CD4-positive, alpha-beta memory T cell (primary cell): Measurements from ENCODE around the gene HSD17B2. TPM values are rescaled to one million over a fixed set of nuclear protein-coding genes. Genes with fewer than 3 reads are reported as not detected.

Experiments
- CTCF ChIA-PET: fragments of 350-600 bp; sonication (Branson Sonifier 250); formaldehyde crosslinking; loops from one replicate; lab custom pipeline; 2021; ENCODE audit warnings: inconsistent platforms; ENCODE audit not compliant: partially characterized antibody; lab: Charles Lee
- POLR2A ChIA-PET: fragments of 350-600 bp; sonication (Branson Sonifier 250); formaldehyde crosslinking; loops from one replicate; lab custom pipeline; 2021; ENCODE audit not compliant: partially characterized antibody; lab: Charles Lee
- DNase-seq, 5 donors: peaks; one replicate each; pipeline versions ENCODE4 v3.0.0 to v3.0.0-alpha.2; 2020 to 2022; ENCODE audit warnings: mixed read lengths in 1 of 5
- H3K27ac ChIP-seq: one replicate; pipeline ENCODE4 v1.7.0; 2013; ENCODE audit warnings: low read depth, low read length
- H3K27me3 ChIP-seq: 2 replicates; pipeline ENCODE4 v1.7.0; 2013; ENCODE audit warnings: mild to moderate bottlenecking, low read length, moderate library complexity; ENCODE audit not compliant: insufficient read depth
- H3K36me3 ChIP-seq: 2 replicates; pipeline ENCODE4 v1.7.0; 2013; ENCODE audit warnings: mild to moderate bottlenecking, low read length, moderate library complexity; ENCODE audit not compliant: insufficient read depth
- H3K4me1 ChIP-seq: 2 replicates; pipeline ENCODE4 v1.7.0; 2013; ENCODE audit warnings: mild to moderate bottlenecking, low read length, moderate library complexity; ENCODE audit not compliant: insufficient read depth
- H3K4me3 ChIP-seq, 2 donors: one replicate each; pipeline ENCODE4 v1.7.0; 2013; ENCODE audit warnings: low read length in 2 of 2, mild to moderate bottlenecking in 1 of 2
- H3K9me3 ChIP-seq, 2 donors: one replicate each; pipeline ENCODE4 v1.7.0; 2013; ENCODE audit warnings: low read length in 2 of 2, control low read depth in 1 of 2; ENCODE audit not compliant: control insufficient read depth in 1 of 2
- H3K27ac Mint-ChIP-seq, 7 donors: one replicate each; pipeline ENCODE4 v1.8.0; 2020 to 2021; ENCODE audit warnings: mixed read lengths in 7 of 7, mild to moderate bottlenecking in 6 of 7, inconsistent platforms in 3 of 7, moderate library complexity in 3 of 7
- H3K27me3 Mint-ChIP-seq, 2 donors: one replicate each; pipeline ENCODE4 v1.8.0; 2020 to 2021; ENCODE audit warnings: mixed read lengths in 2 of 2
- H3K36me3 Mint-ChIP-seq, 2 donors: one replicate each; pipeline ENCODE4 v1.8.0; 2020 to 2021; ENCODE audit warnings: mixed read lengths in 2 of 2, inconsistent platforms in 1 of 2, mild to moderate bottlenecking in 1 of 2
- H3K4me1 Mint-ChIP-seq, 4 donors: one replicate each; pipeline ENCODE4 v1.8.0; 2020 to 2021; ENCODE audit warnings: mixed read lengths in 4 of 4, mild to moderate bottlenecking in 1 of 4
- H3K4me3 Mint-ChIP-seq, 8 donors: one replicate each; pipeline ENCODE4 v1.8.0; 2020 to 2021; ENCODE audit warnings: mixed read lengths in 8 of 8, mild to moderate bottlenecking in 7 of 8, moderate library complexity in 6 of 8, inconsistent platforms in 3 of 8
- H3K9me3 Mint-ChIP-seq, 8 donors: one replicate each; pipeline ENCODE4 v1.8.0; 2020 to 2021; ENCODE audit warnings: mixed read lengths in 8 of 8, mild to moderate bottlenecking in 5 of 8, inconsistent platforms in 3 of 8, moderate library complexity in 1 of 8
- intact Hi-C: fragments of 100-400 bp; cut with micrococcal nuclease; formaldehyde crosslinking; loops from one replicate; pipeline ENCODE4 v1.15.1; 2023
- polyA plus RNA-seq, 2 donors: library from polyadenylated mRNA; unstranded; fragments of 300-500 nt; fragmentation: Illumina TruSeq; gene quantifications; one replicate each; pipeline ENCODE4 v1.2.3, GENCODE V29; 2021
- total RNA-seq, 2 experiments: library from RNA; stranded (reverse); gene quantifications; one replicate each; pipeline ENCODE4 v1.2.3, GENCODE V29; 2021

The HSD17B2 gene
- total and polyA plus RNA-seq, 4 experiments from 2014 or later: not detected

DNA sequence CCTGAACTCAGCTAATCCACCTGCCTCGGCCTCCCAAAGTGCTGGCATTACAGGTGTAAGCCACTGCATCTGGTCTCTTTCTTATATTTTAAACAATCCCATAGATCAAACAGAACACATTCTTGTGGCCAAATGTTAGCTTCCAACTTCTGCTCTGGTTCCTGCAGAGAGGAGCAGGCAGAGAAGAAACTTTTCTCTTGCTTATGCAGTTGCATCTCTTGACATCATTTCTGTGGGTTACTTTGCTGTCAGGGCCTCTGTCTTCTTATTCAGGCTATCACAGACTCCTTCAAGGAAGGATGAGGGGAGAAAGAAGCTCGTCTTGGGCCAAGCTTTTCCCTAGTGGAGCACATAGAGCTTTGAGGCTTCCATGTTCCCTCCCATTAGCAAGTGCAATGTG lies 7.8 kb downstream of the HSD17B2 start:
- H3K4me1 Mint-ChIP-seq: no peaks in the 10 kb centered on the region
- CTCF ChIA-PET: interaction anchor here (0.7 kb wide), 1 partner anchor 109 kb away, joined by 4 read pairs; no protein-coding TSS in a partner anchor

DNA sequence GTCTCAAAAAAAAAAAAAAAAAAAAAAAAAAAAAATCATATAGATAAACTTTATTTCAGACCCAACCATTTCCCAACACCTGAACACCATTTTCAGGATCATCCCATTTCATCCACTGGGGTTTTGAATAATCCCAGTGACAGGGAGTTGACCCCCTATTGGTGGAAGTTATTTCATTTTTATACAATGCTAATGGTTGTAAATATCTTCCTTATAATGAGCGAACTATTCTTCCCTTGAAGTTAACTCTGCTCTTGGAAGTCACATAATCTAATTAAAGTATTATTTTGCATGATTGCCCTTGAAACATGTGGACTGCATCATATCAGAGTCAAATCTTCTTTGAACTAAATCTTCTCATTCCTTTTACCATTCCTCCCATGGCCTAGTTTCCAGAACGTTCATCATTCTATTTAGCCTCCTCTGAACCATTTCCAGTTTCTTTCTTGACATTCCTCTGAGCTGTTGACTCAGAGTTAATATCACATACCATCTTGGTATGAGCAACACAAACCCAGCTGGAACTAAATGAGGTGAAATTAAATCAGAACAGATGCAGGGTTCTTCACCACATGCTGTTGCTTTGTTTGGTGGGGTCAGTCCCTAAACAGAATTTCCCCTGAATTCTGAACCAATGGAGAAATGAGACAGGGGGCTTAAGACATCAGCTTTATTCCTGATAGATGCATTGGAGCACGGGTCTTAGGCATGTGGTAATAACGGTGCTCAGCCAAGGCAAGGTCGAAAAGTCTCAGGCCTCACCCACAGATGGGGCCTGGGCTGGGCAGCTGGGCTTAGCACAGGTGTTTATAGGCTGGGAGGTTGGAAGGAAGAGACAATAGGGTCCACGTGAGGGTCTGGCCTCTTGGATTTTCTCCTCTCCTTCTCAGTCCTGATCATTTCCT lies 8.9 kb downstream of the HSD17B2 start:
- H3K27me3 ChIP-seq: no peaks in the 10 kb centered on the region
- H3K4me3 Mint-ChIP-seq: no peak overlapping the region
- no peak overlapping the region for H3K27ac Mint-ChIP-seq
- DNase-seq: no peak
- H3K9me3 Mint-ChIP-seq: no peaks in the 10 kb centered on the region
- POLR2A ChIA-PET: no interaction called here
- H3K27ac ChIP-seq: no peak overlapping the region
- no peaks in the 10 kb centered on the region for H3K4me1 Mint-ChIP-seq
- peaks cover 5 to 14% of the 10 kb centered on the region in 2 donors for H3K27me3 Mint-ChIP-seq
- no peak overlapping the region for H3K4me3 ChIP-seq
- H3K4me1 ChIP-seq: no peaks in the 10 kb centered on the region
- H3K36me3 Mint-ChIP-seq: no peaks in the 10 kb centered on the region
- intact Hi-C loops: no loop called here
- H3K36me3 ChIP-seq: no peaks in the 10 kb centered on the region
- no peaks in the 10 kb centered on the region for H3K9me3 ChIP-seq
- CTCF ChIA-PET: interaction anchor here (0.7 kb wide), 1 partner anchor 110 kb away, joined by 4 read pairs; no protein-coding TSS in a partner anchor

More for the DNA sequence above, 7.8 kb downstream of the HSD17B2 start:
- POLR2A ChIA-PET: no interaction called here
- Mint-ChIP-seq H3K27me3 (peaks cover 11 to 16% of the 10 kb centered on the region in 2 donors), H3K27ac (no peak overlapping the region), H3K36me3 (no peaks in the 10 kb centered on the region), H3K9me3 (no peaks in the 10 kb centered on the region), H3K4me3 (no peak overlapping the region)
- H3K27ac ChIP-seq: no peak overlapping the region
- H3K9me3 ChIP-seq: no peaks in the 10 kb centered on the region
- H3K4me3 ChIP-seq: no peak overlapping the region
- H3K27me3 ChIP-seq: no peaks in the 10 kb centered on the region
- intact Hi-C loops: no loop called here
- DNase-seq: no peak
- no peaks in the 10 kb centered on the region for H3K36me3 ChIP-seq
- H3K4me1 ChIP-seq: no peaks in the 10 kb centered on the region

DNA sequence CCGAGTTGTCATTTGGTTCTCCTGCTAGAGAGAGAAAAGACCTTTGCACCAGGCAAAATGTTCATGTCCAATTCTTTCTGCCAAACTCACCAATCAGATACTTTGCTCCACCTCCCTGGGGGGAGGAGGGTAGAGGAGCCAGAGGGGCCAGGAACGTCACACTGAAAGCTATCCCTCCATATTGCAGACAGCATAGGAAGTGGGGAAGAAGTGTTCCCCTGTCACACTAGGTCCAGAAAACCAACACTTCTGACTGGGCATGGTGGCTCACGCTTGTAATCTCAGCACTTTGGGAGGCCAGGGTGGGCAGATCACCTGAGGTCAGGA lies 9.5 kb downstream of the HSD17B2 start:
- no peak overlapping the region for H3K4me3 ChIP-seq
- H3K36me3 ChIP-seq: no peaks in the 10 kb centered on the region
- Mint-ChIP-seq H3K4me1 (no peaks in the 10 kb centered on the region), H3K4me3 (no peak overlapping the region), H3K27me3 (peaks cover 4 to 12% of the 10 kb centered on the region in 2 donors), H3K9me3 (no peaks in the 10 kb centered on the region), H3K36me3 (no peaks in the 10 kb centered on the region), H3K27ac (no peak overlapping the region)
- H3K27ac ChIP-seq: no peak overlapping the region
- intact Hi-C loops: no loop called here
- ChIA-PET POLR2A (no interaction called here), CTCF (no interaction called here)
- no peaks in the 10 kb centered on the region for H3K9me3 ChIP-seq
- no peaks in the 10 kb centered on the region for H3K27me3 ChIP-seq
- H3K4me1 ChIP-seq: no peaks in the 10 kb centered on the region
- DNase-seq: no peak

DNA sequence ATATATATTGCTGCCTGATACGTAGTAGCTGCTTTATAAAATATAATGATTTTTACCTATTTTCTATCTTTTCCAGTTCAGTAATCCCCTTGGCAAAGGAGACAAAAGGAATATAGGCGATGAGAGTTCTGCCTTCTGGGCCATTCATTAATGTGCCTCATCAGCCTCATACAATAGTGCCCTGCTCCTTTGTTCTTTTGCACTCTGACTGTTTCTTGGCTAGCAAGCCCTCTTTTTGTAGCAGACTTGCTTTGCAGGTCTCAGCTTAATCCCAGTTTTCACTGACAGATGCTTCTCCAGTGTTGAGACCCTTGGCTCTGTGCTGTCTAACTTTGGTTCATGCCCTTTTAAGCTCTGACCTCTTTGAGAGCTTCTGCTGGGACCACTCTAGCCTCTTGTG lies 10.4 kb downstream of the HSD17B2 start:
- POLR2A ChIA-PET: no interaction called here
- intact Hi-C loops: no loop called here
- Histone ChIP-seq H3K27ac (no peak overlapping the region), H3K9me3 (no peaks in the 10 kb centered on the region), H3K27me3 (no peaks in the 10 kb centered on the region), H3K4me3 (no peak overlapping the region), H3K4me1 (no peaks in the 10 kb centered on the region), H3K36me3 (no peaks in the 10 kb centered on the region)
- CTCF ChIA-PET: interaction anchor here (0.7 kb wide), 1 partner anchor 164 kb away, joined by 5 read pairs; no protein-coding TSS in a partner anchor
- Mint-ChIP-seq H3K27me3 (peaks cover 6 to 12% of the 10 kb centered on the region in 2 donors), H3K27ac (peak overlapping the region in 1 of 7 donors; percentile 31), H3K9me3 (no peaks in the 10 kb centered on the region), H3K4me1 (no peaks in the 10 kb centered on the region), H3K36me3 (no peaks in the 10 kb centered on the region), H3K4me3 (no peak overlapping the region)
- DNase-seq: no peak

DNA sequence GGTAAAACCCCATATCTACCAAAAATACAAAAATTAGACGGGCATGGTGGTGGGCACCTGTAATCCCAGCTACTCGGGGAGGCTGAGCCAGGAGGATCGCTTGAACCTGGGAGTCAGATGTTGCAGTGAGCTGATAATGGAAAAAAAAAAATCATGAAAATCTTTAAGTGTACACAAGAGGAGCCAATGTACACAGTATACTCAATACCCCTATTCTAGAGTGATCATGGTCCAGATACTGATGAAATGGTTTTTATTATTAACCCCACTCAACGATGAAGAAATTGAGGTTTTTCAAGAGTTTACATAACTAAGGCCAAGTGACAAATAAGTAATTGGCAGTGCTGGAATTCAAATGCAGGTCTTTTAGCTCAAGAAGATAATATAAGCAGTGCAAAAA lies 11.5 kb downstream of the HSD17B2 start:
- Mint-ChIP-seq H3K4me1 (no peaks in the 10 kb centered on the region), H3K36me3 (no peaks in the 10 kb centered on the region), H3K27me3 (peaks cover 6 to 17% of the 10 kb centered on the region in 2 donors), H3K4me3 (no peak overlapping the region), H3K9me3 (no peaks in the 10 kb centered on the region), H3K27ac (no peak overlapping the region)
- H3K4me1 ChIP-seq: no peaks in the 10 kb centered on the region
- ChIA-PET POLR2A (no interaction called here), CTCF (no interaction called here)
- H3K9me3 ChIP-seq: no peaks in the 10 kb centered on the region
- H3K4me3 ChIP-seq: no peak overlapping the region
- no peak for DNase-seq
- H3K36me3 ChIP-seq: no peaks in the 10 kb centered on the region
- H3K27ac ChIP-seq: no peak overlapping the region
- H3K27me3 ChIP-seq: no peaks in the 10 kb centered on the region
- intact Hi-C loops: no loop called here

DNA sequence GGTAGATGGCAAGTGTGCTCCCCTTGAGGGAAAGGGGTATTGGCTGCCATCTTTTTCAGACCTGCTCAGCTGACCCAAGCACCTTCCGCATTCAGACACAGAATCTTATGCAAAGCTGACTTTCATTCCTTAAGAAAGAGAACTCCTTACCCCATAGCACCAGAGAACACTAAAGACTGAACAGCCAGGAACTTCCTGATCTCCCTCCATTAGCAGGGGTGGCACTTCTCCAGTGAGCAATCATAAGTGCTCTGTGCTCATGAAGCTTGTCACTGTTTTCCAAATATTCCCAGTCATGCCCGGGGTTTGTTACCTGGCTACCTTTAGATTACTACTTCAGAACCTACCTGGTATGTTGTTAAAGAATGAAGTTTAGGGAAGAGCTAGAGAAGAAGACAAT lies 11.9 kb downstream of the HSD17B2 start:
- Mint-ChIP-seq H3K4me3 (no peak overlapping the region), H3K27ac (no peak overlapping the region), H3K27me3 (peaks cover 6 to 16% of the 10 kb centered on the region in 2 donors), H3K9me3 (no peaks in the 10 kb centered on the region), H3K4me1 (no peaks in the 10 kb centered on the region), H3K36me3 (no peaks in the 10 kb centered on the region)
- Histone ChIP-seq H3K4me3 (no peak overlapping the region), H3K27me3 (no peaks in the 10 kb centered on the region), H3K36me3 (no peaks in the 10 kb centered on the region), H3K9me3 (no peaks in the 10 kb centered on the region), H3K4me1 (no peaks in the 10 kb centered on the region), H3K27ac (no peak overlapping the region)
- intact Hi-C loops: no loop called here
- POLR2A ChIA-PET: no interaction called here
- CTCF ChIA-PET: no interaction called here
- no peak for DNase-seq

DNA sequence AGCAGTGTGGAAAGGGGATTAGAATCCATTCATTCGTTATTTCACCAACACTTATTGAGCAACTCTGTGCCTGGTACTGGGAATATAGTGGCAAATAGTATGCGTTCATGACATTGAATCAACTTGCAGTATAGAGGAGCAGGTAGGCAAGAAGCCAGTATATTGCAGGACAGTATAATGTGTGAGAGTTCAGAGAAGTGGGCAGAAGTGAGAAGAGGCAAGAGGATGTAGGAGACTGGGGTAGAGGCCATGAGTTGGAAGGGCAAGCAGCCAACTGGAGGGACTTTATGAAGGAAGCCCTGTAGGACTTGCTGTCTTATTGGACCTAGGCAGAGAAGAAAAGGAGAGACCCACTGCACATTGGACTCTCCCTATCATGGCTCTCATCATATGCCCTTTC lies 12.3 kb downstream of the HSD17B2 start:
- H3K36me3 Mint-ChIP-seq: no peaks in the 10 kb centered on the region
- POLR2A ChIA-PET: no interaction called here
- no peaks in the 10 kb centered on the region for H3K9me3 ChIP-seq
- no peaks in the 10 kb centered on the region for H3K4me1 Mint-ChIP-seq
- DNase-seq: no peak
- H3K9me3 Mint-ChIP-seq: no peaks in the 10 kb centered on the region
- H3K27ac ChIP-seq: no peak overlapping the region
- H3K27ac Mint-ChIP-seq: no peak overlapping the region
- H3K36me3 ChIP-seq: no peaks in the 10 kb centered on the region
- intact Hi-C loops: no loop called here
- CTCF ChIA-PET: no interaction called here
- no peak overlapping the region for H3K4me3 Mint-ChIP-seq
- H3K4me1 ChIP-seq: no peaks in the 10 kb centered on the region
- H3K27me3 Mint-ChIP-seq: peaks cover 6 to 16% of the 10 kb centered on the region in 2 donors
- no peaks in the 10 kb centered on the region for H3K27me3 ChIP-seq
- no peak overlapping the region for H3K4me3 ChIP-seq
